Hepatocyte (in vitro differentiated cells): ENCODE measurements around the gene SYN1. TPM values are rescaled to one million over a fixed set of nuclear protein-coding genes. Genes with fewer than 3 reads are reported as not detected.

Source experiments
- DNase-seq: peaks from one replicate; pipeline ENCODE4 v3.0.0-alpha.2; 2016; ENCODE audit warnings: low spot score
- H2AFZ ChIP-seq: fragments of 200-600 bp; sonication (generic); 2 replicates; pipeline ENCODE4 v1.6.0; 2016; ENCODE audit warnings: antibody characterized with exemption, mild to moderate bottlenecking
- H3K27ac ChIP-seq: fragments of 200-600 bp; sonication (generic); 2 replicates; pipeline ENCODE4 v1.5.1; 2016; ENCODE audit warnings: mild to moderate bottlenecking
- H3K27me3 ChIP-seq: fragments of 200-600 bp; sonication (generic); 2 replicates; pipeline ENCODE4 v1.6.1; 2016
- H3K36me3 ChIP-seq: fragments of 200-600 bp; sonication (generic); replicated peaks from 2 replicates; pipeline ENCODE4 v1.5.1; 2016; ENCODE audit warnings: low read depth; ENCODE audit not compliant: insufficient read depth
- H3K4me1 ChIP-seq: fragments of 200-600 bp; sonication (generic); 2 replicates; pipeline ENCODE4 v1.5.1; 2016; ENCODE audit warnings: mild to moderate bottlenecking, moderate library complexity; ENCODE audit not compliant: insufficient read depth
- H3K4me2 ChIP-seq: fragments of 200-600 bp; sonication (generic); 2 replicates; pipeline ENCODE4 v1.6.0; 2016
- H3K4me3 ChIP-seq: fragments of 200-600 bp; sonication (generic); 2 replicates; pipeline ENCODE4 v1.5.1; 2016; ENCODE audit warnings: mild to moderate bottlenecking
- H3K79me2 ChIP-seq: fragments of 200-600 bp; sonication (generic); 2 replicates; pipeline ENCODE4 v1.6.0; 2017; ENCODE audit warnings: mild to moderate bottlenecking
- H3K9me2 ChIP-seq: fragments of 200-600 bp; sonication (generic); replicated peaks from 2 replicates; pipeline ENCODE4 v1.6.0; 2017; ENCODE audit warnings: mild to moderate bottlenecking; ENCODE audit not compliant: insufficient read depth
- H3K9me3 ChIP-seq: fragments of 200-600 bp; sonication (generic); 2 replicates; pipeline ENCODE4 v1.5.1; 2016; ENCODE audit warnings: low read depth, mild to moderate bottlenecking
- H4K20me1 ChIP-seq: fragments of 200-600 bp; sonication (generic); 2 replicates; pipeline ENCODE4 v1.6.0; 2016; ENCODE audit warnings: mild to moderate bottlenecking; ENCODE audit not compliant: insufficient read depth, poor library complexity, severe bottlenecking
- CTCF ChIP-seq: fragments of 200-600 bp; sonication (generic); IDR thresholded peaks from 2 replicates; pipeline ENCODE4 v1.5.1; 2016; ENCODE audit warnings: antibody characterized with exemption, mild to moderate bottlenecking; ENCODE audit not compliant: poor library complexity
- EZH2 ChIP-seq: fragments of 200-600 bp; sonication (generic); IDR thresholded peaks from 2 replicates; pipeline ENCODE4 v1.6.1; 2016; ENCODE audit warnings: antibody characterized with exemption, mild to moderate bottlenecking, borderline replicate concordance
- EZH2phosphoT487 ChIP-seq: fragments of 200-600 bp; sonication (generic); IDR thresholded peaks from one replicate; pipeline ENCODE4 v1.6.1; 2018; ENCODE audit warnings: antibody characterized with exemption, mild to moderate bottlenecking, low read depth, moderate library complexity; ENCODE audit not compliant: unreplicated experiment, severe bottlenecking
- WGBS: methylation state at CpG from one replicate; pipeline ENCODE4 v1.1.6; 2016; ENCODE audit warnings: low lambda C conversion rate; ENCODE audit errors: missing lambda C conversion rate; 5-methylcytosine and 5-hydroxymethylcytosine counted together
- polyA plus RNA-seq: library from polyadenylated mRNA; unstranded; fragments of >200 nt; fragmentation: Nextera tagmentation; extraction: Ambion mirVana; gene quantifications from 2 replicates; pipeline ENCODE4 v1.2.1, GENCODE V29; 2016
- total RNA-seq: library from RNA; depleted of rRNA; stranded (reverse); fragments of >200 nt; gene quantifications from 2 replicates; pipeline ENCODE4 v1.2.3, GENCODE V29; 2014

SYN1 gene
- total and polyA plus RNA-seq, 2 experiments from 2014 or later = 0.43 to 3.7 TPM

GRCh38 chrX:47561659-47562151, 58.0 kb downstream of the SYN1 start:
- 49% methylated on average over 8 of the region's 9 CpGs for WGBS
- peak overlapping the region; percentile 43 for H3K4me3 ChIP-seq
- no peak overlapping the region for H2AFZ ChIP-seq

GRCh38 chrX:47560934-47561658, 58.6 kb downstream of the SYN1 start, which contains the start of gene ARAF:
ARAF (plus strand) TSS chrX:47561205; CDS start chrX:47562968, 1,763 bp downstream.
- TF ChIP-seq CTCF = no peak
- TF ChIP-seq EZH2 = no peak
- TF ChIP-seq EZH2phosphoT487 = no peak
- DNase-seq = peak; percentile 95
- 45% methylated on average over 46 of the region's 59 CpGs for WGBS
- H4K20me1 ChIP-seq = no peaks in the 10 kb centered on the region
- no peaks in the 10 kb centered on the region for H3K9me2 ChIP-seq
- H3K9me3 ChIP-seq = no peaks in the 10 kb centered on the region
- H3K4me2 ChIP-seq = peak within 1 kb of the TSS; percentile 77
- H3K27ac ChIP-seq = peak within 1 kb of the TSS; percentile 97
- H3K79me2 ChIP-seq = peaks cover 12% of the 10 kb centered on the region
- peak within 1 kb of the TSS; percentile 46 for H3K4me3 ChIP-seq
- peak within 1 kb of the TSS; percentile 21 for H2AFZ ChIP-seq
- no peaks in the 10 kb centered on the region for H3K36me3 ChIP-seq
- H3K4me1 ChIP-seq = no peaks in the 10 kb centered on the region
- no peaks in the 10 kb centered on the region for H3K27me3 ChIP-seq

More at GRCh38 chrX:47561659-47562151, 58.0 kb downstream of the SYN1 start:
- Histone ChIP-seq H3K4me2 (peak overlapping the region; percentile 77), H3K27me3 (no peaks in the 10 kb centered on the region), H3K36me3 (no peaks in the 10 kb centered on the region), H3K79me2 (peaks cover 12% of the 10 kb centered on the region), H3K27ac (peak overlapping the region; percentile 97), H4K20me1 (no peaks in the 10 kb centered on the region), H3K9me3 (no peaks in the 10 kb centered on the region), H3K4me1 (no peaks in the 10 kb centered on the region), H3K9me2 (no peaks in the 10 kb centered on the region)
- DNase-seq = no peak
- TF ChIP-seq CTCF = no peak
- no peak for TF ChIP-seq EZH2phosphoT487
- no peak for TF ChIP-seq EZH2

- Histone ChIP-seq H3K4me3 (peak overlapping the region; percentile 35), H3K9me2 (no peaks in the 10 kb centered on the region), H3K9me3 (no peaks in the 10 kb centered on the region), H4K20me1 (no peaks in the 10 kb centered on the region), H3K36me3 (no peaks in the 10 kb centered on the region), H2AFZ (peak overlapping the region; percentile 21), H3K4me2 (peak overlapping the region; percentile 73), H3K79me2 (peaks cover 12% of the 10 kb centered on the region), H3K27ac (peak overlapping the region; percentile 92), H3K4me1 (no peaks in the 10 kb centered on the region), H3K27me3 (no peaks in the 10 kb centered on the region)
- 43% methylated on average over 14 of the region's 15 CpGs for WGBS
- no peak for DNase-seq
- TF ChIP-seq CTCF (no peak), EZH2 (no peak), EZH2phosphoT487 (no peak)
Measured at GRCh38 chrX:47560179-47560933, 59.3 kb downstream of the SYN1 start.
